H9 (cell line): ENCODE measurements around the gene NPHP4. TPM values are rescaled to one million over a fixed set of nuclear protein-coding genes. Genes with fewer than 3 reads are reported as not detected.
A peak's percentile ranks its signal among the peaks of the same experiment; 100 is the strongest.

Source experiments
- DNase-seq: peaks from one replicate; pipeline ENCODE4 v3.0.0-alpha.2; 2017
- H2AFZ ChIP-seq: one replicate; pipeline ENCODE4 v1.6.1; 2013; ENCODE audit warnings: mild to moderate bottlenecking, low read length, control low read depth, moderate library complexity
- H2AK5ac ChIP-seq: 2 replicates; pipeline ENCODE4 v1.6.1; 2013; ENCODE audit warnings: low read length, control low read depth, mixed read lengths; ENCODE audit not compliant: insufficient read length
- H2BK120ac ChIP-seq: one replicate; pipeline ENCODE4 v1.6.1; 2013; ENCODE audit warnings: low read depth, mild to moderate bottlenecking, low read length, control low read depth, inconsistent platforms; ENCODE audit not compliant: poor library complexity, severe bottlenecking
- H2BK12ac ChIP-seq: 2 replicates; pipeline ENCODE4 v1.6.1; 2013; ENCODE audit warnings: low read length, control low read depth, mixed read lengths, low read depth; ENCODE audit not compliant: insufficient read length
- H2BK15ac ChIP-seq: 2 replicates; pipeline ENCODE4 v1.6.1; 2013; ENCODE audit warnings: low read depth, low read length, control low read depth
- H2BK20ac ChIP-seq: one replicate; pipeline ENCODE4 v1.6.1; 2013; ENCODE audit warnings: low read depth, mild to moderate bottlenecking, low read length, control low read depth, inconsistent platforms; ENCODE audit not compliant: poor library complexity, severe bottlenecking
- H2BK5ac ChIP-seq: 2 replicates; pipeline ENCODE4 v1.6.1; 2013; ENCODE audit warnings: low read length, control low read depth, mixed read lengths; ENCODE audit not compliant: insufficient read length
- H3K14ac ChIP-seq: 2 replicates; pipeline ENCODE4 v1.6.1; 2013; ENCODE audit warnings: low read length, control low read depth; ENCODE audit not compliant: insufficient read depth
- H3K18ac ChIP-seq: 2 replicates; pipeline ENCODE4 v1.6.1; 2013; ENCODE audit warnings: low read depth, mild to moderate bottlenecking, mixed read lengths, low read length, control low read depth; ENCODE audit not compliant: insufficient read length
- H3K23ac ChIP-seq: 2 replicates; pipeline ENCODE4 v1.6.1; 2013; ENCODE audit warnings: low read length, control low read depth, mixed read lengths, low read depth; ENCODE audit not compliant: insufficient read length
- H3K23me2 ChIP-seq: 2 replicates; pipeline ENCODE4 v1.6.1; 2013; ENCODE audit warnings: low read depth, mild to moderate bottlenecking, mixed read lengths, low read length, control low read depth; ENCODE audit not compliant: insufficient read length, poor library complexity, severe bottlenecking
- H3K27ac ChIP-seq: 2 replicates; pipeline ENCODE4 v1.5.1; 2013; ENCODE audit warnings: low read length, control low read depth, mixed read lengths, low read depth; ENCODE audit not compliant: insufficient read length
- H3K27me3 ChIP-seq: 2 replicates; pipeline ENCODE4 v1.6.1; 2013; ENCODE audit warnings: low read length, control low read depth, inconsistent platforms; ENCODE audit not compliant: insufficient read depth
- H3K4ac ChIP-seq: 2 replicates; pipeline ENCODE4 v1.6.1; 2013; ENCODE audit warnings: low read depth, mild to moderate bottlenecking, control low read depth, inconsistent platforms, low read length, moderate library complexity
- H3K4me1 ChIP-seq: 2 replicates; pipeline ENCODE4 v1.6.1; 2013; ENCODE audit warnings: low read length, control low read depth, inconsistent platforms; ENCODE audit not compliant: insufficient read depth
- H3K4me2 ChIP-seq: 2 replicates; pipeline ENCODE4 v1.6.1; 2013; ENCODE audit warnings: low read length, control low read depth, mixed read lengths; ENCODE audit not compliant: insufficient read length, insufficient read depth
- H3K56ac ChIP-seq: 2 replicates; pipeline ENCODE4 v1.6.1; 2013; ENCODE audit warnings: low read depth, mild to moderate bottlenecking, mixed read lengths, low read length, control low read depth; ENCODE audit not compliant: insufficient read length
- H3K79me1 ChIP-seq: 2 replicates; pipeline ENCODE4 v1.6.1; 2013; ENCODE audit warnings: low read depth, mild to moderate bottlenecking, moderate library complexity, low read length, control low read depth, inconsistent platforms; ENCODE audit not compliant: insufficient read depth, poor library complexity, severe bottlenecking
- H3K79me2 ChIP-seq: 2 replicates; pipeline ENCODE4 v1.6.1; 2013; ENCODE audit warnings: low read length, control low read depth, inconsistent platforms; ENCODE audit not compliant: insufficient read depth
- H3K9ac ChIP-seq: 2 replicates; pipeline ENCODE4 v1.6.1; 2013; ENCODE audit warnings: low read length, control low read depth, mixed read lengths; ENCODE audit not compliant: insufficient read length; ENCODE audit errors: extremely low read depth
- H3K9me3 ChIP-seq: one replicate; pipeline ENCODE4 v1.6.1; 2013; ENCODE audit warnings: low read depth, low read length, inconsistent platforms; ENCODE audit not compliant: control insufficient read depth
- H3T11ph ChIP-seq: one replicate; pipeline ENCODE4 v1.6.1; 2013; ENCODE audit warnings: mild to moderate bottlenecking, low read length, control low read depth, inconsistent platforms
- H4K20me1 ChIP-seq: one replicate; pipeline ENCODE4 v1.6.1; 2013; ENCODE audit not compliant: control insufficient read depth, insufficient read length, insufficient read depth
- H4K5ac ChIP-seq: 2 replicates; pipeline ENCODE4 v1.6.1; 2013; ENCODE audit warnings: low read depth, mild to moderate bottlenecking, mixed read lengths, low read length, control low read depth; ENCODE audit not compliant: insufficient read length
- H4K8ac ChIP-seq: replicated peaks from 2 replicates; pipeline ENCODE4 v1.6.1; 2013; ENCODE audit warnings: low read length, control low read depth, mixed read lengths, low read depth; ENCODE audit not compliant: insufficient read length
- H4K91ac ChIP-seq: 2 replicates; pipeline ENCODE4 v1.6.1; 2013; ENCODE audit warnings: low read depth, mild to moderate bottlenecking, moderate library complexity, mixed read lengths, low read length, control low read depth; ENCODE audit not compliant: insufficient read length
- H3K27ac Mint-ChIP-seq, 3 experiments: 2 replicates in 2 of 3; 3 replicates in 1 of 3; pipeline ENCODE4 v1.8.0; 2020 to 2021; ENCODE audit warnings: mixed read lengths in 3 of 3, mild to moderate bottlenecking in 1 of 3, moderate library complexity in 1 of 3
- H3K27me3 Mint-ChIP-seq: 2 replicates; pipeline ENCODE4 v1.8.0; 2021; ENCODE audit warnings: low read depth, mild to moderate bottlenecking, moderate library complexity, mixed read lengths
- H3K36me3 Mint-ChIP-seq, 3 experiments: 2 replicates in 2 of 3; 3 replicates in 1 of 3; pipeline ENCODE4 v1.8.0; 2020 to 2021; ENCODE audit warnings: low read depth in 3 of 3, mixed read lengths in 3 of 3; ENCODE audit not compliant: insufficient read depth in 1 of 3
- H3K4me1 Mint-ChIP-seq, 2 experiments: 2 replicates each; pipeline ENCODE4 v1.8.0; 2020; ENCODE audit warnings: mixed read lengths in 2 of 2
- H3K4me3 Mint-ChIP-seq, 2 experiments: 2 replicates in 1 of 2; 3 replicates in 1 of 2; pipeline ENCODE4 v1.8.0; 2020 to 2021; ENCODE audit warnings: mild to moderate bottlenecking in 2 of 2, mixed read lengths in 2 of 2, moderate library complexity in 1 of 2
- H3K9me3 Mint-ChIP-seq, 2 experiments: 2 replicates in 1 of 2; 3 replicates in 1 of 2; pipeline ENCODE4 v1.8.0; 2020; ENCODE audit warnings: mild to moderate bottlenecking in 2 of 2, mixed read lengths in 2 of 2, moderate library complexity in 1 of 2
- WGBS: extraction: QIAGEN DNeasy Blood & Tissue Kit; methylation state at CpG from one replicate; pipeline ENCODE4 v1.1.7; 2013; ENCODE audit warnings: missing lambda C conversion rate, low lambda C conversion rate, mixed read lengths; ENCODE audit not compliant: insufficient read length; ENCODE audit errors: extremely low coverage; 5-methylcytosine and 5-hydroxymethylcytosine counted together
- total RNA-seq: library from RNA; stranded (reverse); gene quantifications from 2 replicates; pipeline ENCODE4 v1.2.1, GENCODE V29; 2021
- TF ChIP-seq, protein P1 (sequence below): fragments of 200-600 bp; sonication (generic); conservative IDR thresholded peaks from 3 replicates; pipeline ENCODE4 v1.8.0; 2021; ENCODE audit warnings: antibody characterized with exemption, mild to moderate bottlenecking

NPHP4 gene
- total RNA-seq, 1 experiment from 2014 or later: 17.6 TPM

DNA sequence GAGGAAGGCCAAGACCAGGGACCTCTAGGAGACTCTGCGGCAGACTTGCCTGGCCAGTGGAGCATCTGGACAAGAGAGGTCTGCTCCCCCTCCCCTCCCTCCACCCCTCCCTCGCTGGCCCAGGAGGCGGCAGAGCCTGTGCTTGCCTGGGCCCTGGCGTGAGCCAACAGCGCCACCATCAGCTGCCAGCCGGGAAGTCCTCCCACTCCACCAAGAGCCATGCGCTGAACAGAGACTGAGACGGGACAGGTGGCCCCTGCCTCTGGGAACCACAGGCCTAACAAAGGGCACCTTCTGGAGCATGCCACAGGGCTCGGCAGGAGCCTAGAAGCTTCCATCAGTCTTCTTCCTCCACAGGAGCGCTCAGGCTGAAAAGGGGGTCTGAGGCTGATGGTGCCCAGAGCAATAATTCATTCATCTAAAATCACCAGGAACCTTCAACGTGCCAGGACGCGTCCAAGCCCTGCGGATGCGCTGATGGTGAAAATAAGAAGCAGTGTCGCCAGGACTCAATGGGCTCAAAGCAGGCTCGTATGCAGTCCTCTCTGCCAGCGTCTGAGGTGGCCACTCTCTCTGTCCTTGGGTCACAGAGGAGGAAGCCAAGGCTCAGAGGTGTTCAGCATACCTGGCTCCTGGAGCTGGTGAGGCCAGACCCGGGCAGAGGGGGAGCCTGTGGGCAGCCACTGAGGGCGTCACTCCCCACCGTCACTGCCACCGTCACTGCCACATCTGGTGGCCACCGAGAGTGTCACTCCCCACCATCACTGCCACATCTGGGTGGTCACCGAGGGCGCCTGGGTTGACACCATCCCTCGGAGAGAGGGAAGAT lies 161.2 kb downstream of the NPHP4 start:
- Histone ChIP-seq H3K23me2 (no peaks in the 10 kb centered on the region), H4K5ac (no peak overlapping the region), H3T11ph (no peak overlapping the region), H3K27me3 (no peaks in the 10 kb centered on the region), H3K79me2 (no peaks in the 10 kb centered on the region), H2BK15ac (no peak overlapping the region), H4K20me1 (no peaks in the 10 kb centered on the region), H3K56ac (no peak overlapping the region), H3K79me1 (no peaks in the 10 kb centered on the region), H2BK120ac (no peak overlapping the region), H3K4me2 (no peak overlapping the region), H2BK12ac (no peak overlapping the region), H3K4ac (no peak overlapping the region), H2AK5ac (no peak overlapping the region), H3K9ac (no peak overlapping the region), H3K27ac (no peak overlapping the region), H4K8ac (no peak overlapping the region), H3K23ac (no peak overlapping the region), H2BK20ac (no peak overlapping the region), H3K14ac (no peak overlapping the region), H3K18ac (no peak overlapping the region), H3K9me3 (no peaks in the 10 kb centered on the region), H2AFZ (no peak overlapping the region), H2BK5ac (no peak overlapping the region), H3K4me1 (peaks cover 9% of the 10 kb centered on the region; the same call in 1 of the 2 replicates), H4K91ac (no peak overlapping the region)
- WGBS: no CpG with 5 or more reads among the region's 26 CpGs
- DNase-seq: peak; percentile 95
- Mint-ChIP-seq H3K4me1 (peaks cover 42 to 49% of the 10 kb centered on the region in 2 experiments), H3K4me3 (no peak overlapping the region), H3K9me3 (peaks cover 6% of the 10 kb centered on the region in 2 experiments; a peak in 4 of 5 replicates), H3K36me3 (peaks cover 5 to 6% (median 6%) of the 10 kb centered on the region in 3 experiments; a peak in 6 of 7 replicates), H3K27me3 (peaks cover 8% of the 10 kb centered on the region), H3K27ac (peak overlapping the region; percentile 32 to 95 (median 57); a peak in 2 of 7 replicates)
- TF ChIP-seq, protein P1, sequence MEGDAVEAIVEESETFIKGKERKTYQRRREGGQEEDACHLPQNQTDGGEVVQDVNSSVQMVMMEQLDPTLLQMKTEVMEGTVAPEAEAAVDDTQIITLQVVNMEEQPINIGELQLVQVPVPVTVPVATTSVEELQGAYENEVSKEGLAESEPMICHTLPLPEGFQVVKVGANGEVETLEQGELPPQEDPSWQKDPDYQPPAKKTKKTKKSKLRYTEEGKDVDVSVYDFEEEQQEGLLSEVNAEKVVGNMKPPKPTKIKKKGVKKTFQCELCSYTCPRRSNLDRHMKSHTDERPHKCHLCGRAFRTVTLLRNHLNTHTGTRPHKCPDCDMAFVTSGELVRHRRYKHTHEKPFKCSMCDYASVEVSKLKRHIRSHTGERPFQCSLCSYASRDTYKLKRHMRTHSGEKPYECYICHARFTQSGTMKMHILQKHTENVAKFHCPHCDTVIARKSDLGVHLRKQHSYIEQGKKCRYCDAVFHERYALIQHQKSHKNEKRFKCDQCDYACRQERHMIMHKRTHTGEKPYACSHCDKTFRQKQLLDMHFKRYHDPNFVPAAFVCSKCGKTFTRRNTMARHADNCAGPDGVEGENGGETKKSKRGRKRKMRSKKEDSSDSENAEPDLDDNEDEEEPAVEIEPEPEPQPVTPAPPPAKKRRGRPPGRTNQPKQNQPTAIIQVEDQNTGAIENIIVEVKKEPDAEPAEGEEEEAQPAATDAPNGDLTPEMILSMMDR: peak; percentile 91
